Astrocyte of the cerebellum (primary cell): Measurements from ENCODE around the gene MZT2A.
"Not testable (repeated sequence)": the region's sequence is repeated elsewhere in the genome, so short reads cannot be mapped to it uniquely, and the experiment has no call there.

Experiments used
- DNase-seq: peaks from one replicate; pipeline ENCODE4 v3.0.0-alpha.2; 2011; ENCODE audit warnings: low read depth
- H3K4me3 ChIP-seq: 2 replicates; pipeline ENCODE4 v1.5.1; 2011; ENCODE audit warnings: mild to moderate bottlenecking, low read depth, low read length, moderate library complexity
- CTCF ChIP-seq: IDR thresholded peaks from 2 replicates; pipeline ENCODE4 v1.5.1; 2012; ENCODE audit warnings: low read length, low read depth, moderate library complexity, mild to moderate bottlenecking; ENCODE audit errors: missing control alignments
- in situ Hi-C: cut with HindIII; loops from 2 replicates; pipeline ENCODE4 v1.10.0; 2017; ENCODE audit warnings: low sequenced_read_pairs

The MZT2A gene

GRCh38 chr2:131517106-131517831 is 25.1 kb upstream of the MZT2A start:
- in situ Hi-C loops, result no loop called here
- H3K4me3 ChIP-seq, result no peak overlapping the region
- no peak for TF ChIP-seq CTCF
- DNase-seq, result no peak

- in situ Hi-C loops, DNase-seq, H3K4me3 ChIP-seq: not testable (repeated sequence)
- peak; percentile 31 for TF ChIP-seq CTCF
Observed at GRCh38 chr2:131516621-131517020, 24.4 kb upstream of the MZT2A start.

- no peak for TF ChIP-seq CTCF
- in situ Hi-C loops, result no loop called here
- no peak for DNase-seq
- H3K4me3 ChIP-seq, result no peak overlapping the region
Observed at GRCh38 chr2:131516011-131516410, 23.8 kb upstream of the MZT2A start.

GRCh38 chr2:131515235-131515634 is 23.0 kb upstream of the MZT2A start:
- DNase-seq, in situ Hi-C loops, H3K4me3 ChIP-seq: not testable (repeated sequence)

GRCh38 chr2:131514408-131515166 is 22.4 kb upstream of the MZT2A start:
- DNase-seq, in situ Hi-C loops, H3K4me3 ChIP-seq: not testable (repeated sequence)

GRCh38 chr2:131511969-131512870 is 20.0 kb upstream of the MZT2A start:
- H3K4me3 ChIP-seq, in situ Hi-C loops, DNase-seq: not testable (repeated sequence)

- in situ Hi-C loops, DNase-seq, H3K4me3 ChIP-seq: not testable (repeated sequence)
- TF ChIP-seq CTCF, result peak; percentile 6
Observed at GRCh38 chr2:131511291-131511968, 19.2 kb upstream of the MZT2A start.
